ENCODE results near the gene TXNRD1.
"Not testable (repeated sequence)": the region's sequence is repeated elsewhere in the genome, so short reads cannot be mapped to it uniquely, and the experiment has no call there.

Gene TXNRD1

GRCh38 chr12:104263026-104263425, 47.4 kb downstream of the TXNRD1 start:
- Histone ChIP-seq H3K4me1 (ENCODE audit: control insufficient read depth, insufficient read depth, low read length) (no peaks in the 10 kb centered on the region), H3K4me3 (ENCODE audit: low read depth, low read length) (no peak overlapping the region), H3K27ac (ENCODE audit: extremely low read depth, low read depth, low read length) (no peak overlapping the region), H3K36me3 (ENCODE audit: control insufficient read depth in 2 of 2, insufficient read depth in 1 of 2, low read length in 2 of 2) (no peaks in the 10 kb centered on the region), H3K9me3 (ENCODE audit: control insufficient read depth, insufficient read depth, low read depth, low read length) (no peaks in the 10 kb centered on the region)
- CTCF ChIA-PET, result interaction anchor here (0.6 kb wide), 2 partner anchors 21 to 1739 kb away, joined by 3 to 4 read pairs; no protein-coding TSS in a partner anchor
- TF ChIP-seq ZNF514 (tag by site-specific recombination; IDR thresholded peaks at IDR 0.05), result no peak
- no peak for TF ChIP-seq HOXC10 (CRISPR knock-in tag; IDR thresholded peaks at IDR 0.05)
- no peak for TF ChIP-seq ZNF777 (tag by site-specific recombination; IDR thresholded peaks at IDR 0.05; ENCODE audit: borderline replicate concordance)
- no peak for TF ChIP-seq OSR2 (tag by site-specific recombination; IDR thresholded peaks at IDR 0.05)
- TF ChIP-seq, protein P1, sequence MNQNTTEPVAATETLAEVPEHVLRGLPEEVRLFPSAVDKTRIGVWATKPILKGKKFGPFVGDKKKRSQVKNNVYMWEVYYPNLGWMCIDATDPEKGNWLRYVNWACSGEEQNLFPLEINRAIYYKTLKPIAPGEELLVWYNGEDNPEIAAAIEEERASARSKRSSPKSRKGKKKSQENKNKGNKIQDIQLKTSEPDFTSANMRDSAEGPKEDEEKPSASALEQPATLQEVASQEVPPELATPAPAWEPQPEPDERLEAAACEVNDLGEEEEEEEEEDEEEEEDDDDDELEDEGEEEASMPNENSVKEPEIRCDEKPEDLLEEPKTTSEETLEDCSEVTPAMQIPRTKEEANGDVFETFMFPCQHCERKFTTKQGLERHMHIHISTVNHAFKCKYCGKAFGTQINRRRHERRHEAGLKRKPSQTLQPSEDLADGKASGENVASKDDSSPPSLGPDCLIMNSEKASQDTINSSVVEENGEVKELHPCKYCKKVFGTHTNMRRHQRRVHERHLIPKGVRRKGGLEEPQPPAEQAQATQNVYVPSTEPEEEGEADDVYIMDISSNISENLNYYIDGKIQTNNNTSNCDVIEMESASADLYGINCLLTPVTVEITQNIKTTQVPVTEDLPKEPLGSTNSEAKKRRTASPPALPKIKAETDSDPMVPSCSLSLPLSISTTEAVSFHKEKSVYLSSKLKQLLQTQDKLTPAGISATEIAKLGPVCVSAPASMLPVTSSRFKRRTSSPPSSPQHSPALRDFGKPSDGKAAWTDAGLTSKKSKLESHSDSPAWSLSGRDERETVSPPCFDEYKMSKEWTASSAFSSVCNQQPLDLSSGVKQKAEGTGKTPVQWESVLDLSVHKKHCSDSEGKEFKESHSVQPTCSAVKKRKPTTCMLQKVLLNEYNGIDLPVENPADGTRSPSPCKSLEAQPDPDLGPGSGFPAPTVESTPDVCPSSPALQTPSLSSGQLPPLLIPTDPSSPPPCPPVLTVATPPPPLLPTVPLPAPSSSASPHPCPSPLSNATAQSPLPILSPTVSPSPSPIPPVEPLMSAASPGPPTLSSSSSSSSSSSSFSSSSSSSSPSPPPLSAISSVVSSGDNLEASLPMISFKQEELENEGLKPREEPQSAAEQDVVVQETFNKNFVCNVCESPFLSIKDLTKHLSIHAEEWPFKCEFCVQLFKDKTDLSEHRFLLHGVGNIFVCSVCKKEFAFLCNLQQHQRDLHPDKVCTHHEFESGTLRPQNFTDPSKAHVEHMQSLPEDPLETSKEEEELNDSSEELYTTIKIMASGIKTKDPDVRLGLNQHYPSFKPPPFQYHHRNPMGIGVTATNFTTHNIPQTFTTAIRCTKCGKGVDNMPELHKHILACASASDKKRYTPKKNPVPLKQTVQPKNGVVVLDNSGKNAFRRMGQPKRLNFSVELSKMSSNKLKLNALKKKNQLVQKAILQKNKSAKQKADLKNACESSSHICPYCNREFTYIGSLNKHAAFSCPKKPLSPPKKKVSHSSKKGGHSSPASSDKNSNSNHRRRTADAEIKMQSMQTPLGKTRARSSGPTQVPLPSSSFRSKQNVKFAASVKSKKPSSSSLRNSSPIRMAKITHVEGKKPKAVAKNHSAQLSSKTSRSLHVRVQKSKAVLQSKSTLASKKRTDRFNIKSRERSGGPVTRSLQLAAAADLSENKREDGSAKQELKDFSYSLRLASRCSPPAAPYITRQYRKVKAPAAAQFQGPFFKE (tag by site-specific recombination; IDR thresholded peaks at IDR 0.05; ENCODE audit: borderline replicate concordance), result no peak
- POLR2A ChIA-PET, result no interaction called here

GRCh38 chr12:104263580-104264358, 48.2 kb downstream of the TXNRD1 start:
- Histone ChIP-seq H3K4me3 (ENCODE audit: low read depth, low read length) (no peak overlapping the region), H3K27ac (ENCODE audit: extremely low read depth, low read depth, low read length) (no peak overlapping the region), H3K9me3 (ENCODE audit: control insufficient read depth, insufficient read depth, low read depth, low read length) (no peaks in the 10 kb centered on the region), H3K4me1 (ENCODE audit: control insufficient read depth, insufficient read depth, low read length) (no peaks in the 10 kb centered on the region), H3K36me3 (ENCODE audit: control insufficient read depth in 2 of 2, insufficient read depth in 1 of 2, low read length in 2 of 2) (no peaks in the 10 kb centered on the region)
- no peak for TF ChIP-seq ZNF121 (tag by site-specific recombination; IDR thresholded peaks at IDR 0.05)
- TF ChIP-seq ZBTB20 (tag by site-specific recombination; IDR thresholded peaks at IDR 0.05), result peak; percentile 15; the same call in 1 of the 2 replicates
- 0 out of 2 replicates have a peak, but pooled peaks have one; percentile 13 for TF ChIP-seq ZNF335 (tag by site-specific recombination; conservative IDR thresholded peaks at IDR 0.05)
- ChIA-PET POLR2A (no interaction called here), CTCF (interaction anchor here (0.6 kb wide), 2 partner anchors 22 to 1739 kb away, joined by 3 to 4 read pairs; no protein-coding TSS in a partner anchor)

DNA sequence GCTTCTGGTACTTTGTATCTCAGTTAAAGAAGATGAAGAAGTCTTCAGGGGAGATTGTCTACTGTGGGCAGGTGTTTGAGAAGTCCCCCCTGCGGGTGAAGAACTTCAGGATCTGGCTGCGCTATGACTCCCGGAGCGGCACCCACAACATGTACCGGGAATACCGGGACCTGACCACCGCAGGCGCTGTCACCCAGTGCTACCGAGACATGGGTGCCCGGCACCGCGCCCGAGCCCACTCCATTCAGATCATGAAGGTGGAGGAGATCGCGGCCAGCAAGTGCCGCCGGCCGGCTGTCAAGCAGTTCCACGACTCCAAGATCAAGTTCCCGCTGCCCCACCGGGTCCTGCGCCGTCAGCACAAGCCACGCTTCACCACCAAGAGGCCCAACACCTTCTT, 49.9 kb downstream of the TXNRD1 start:
- H3K27ac ChIP-seq (ENCODE audit: extremely low read depth, low read depth, low read length); POLR2A ChIA-PET; CTCF ChIA-PET; H3K36me3 ChIP-seq (ENCODE audit: control insufficient read depth in 2 of 2, insufficient read depth in 1 of 2, low read length in 2 of 2); H3K4me1 ChIP-seq (ENCODE audit: control insufficient read depth, insufficient read depth, low read length); H3K4me3 ChIP-seq (ENCODE audit: low read depth, low read length); H3K9me3 ChIP-seq (ENCODE audit: control insufficient read depth, insufficient read depth, low read depth, low read length): not testable (repeated sequence)

DNA sequence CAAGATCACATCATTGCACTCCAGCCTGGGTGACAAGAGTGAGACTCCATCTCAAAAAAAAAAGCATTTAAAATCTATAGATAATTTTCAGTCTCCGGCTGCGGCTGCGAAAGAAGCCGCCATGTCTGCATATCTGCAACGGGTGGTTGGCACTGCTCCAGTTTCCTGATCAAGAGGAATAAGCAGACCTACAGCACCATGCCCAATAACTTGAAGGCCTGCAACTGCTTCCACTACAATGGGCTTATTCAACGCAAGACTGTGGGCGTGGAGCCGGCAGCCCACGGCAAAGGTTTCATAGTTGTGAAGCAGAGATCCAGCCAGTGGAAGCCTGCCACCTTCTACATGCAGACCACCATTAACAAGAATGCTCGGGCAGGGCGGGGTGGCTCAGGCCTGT, 57.4 kb downstream of the TXNRD1 start:
- Histone ChIP-seq H3K36me3 (ENCODE audit: control insufficient read depth in 2 of 2, insufficient read depth in 1 of 2, low read length in 2 of 2) (no peaks in the 10 kb centered on the region), H3K9me3 (ENCODE audit: control insufficient read depth, insufficient read depth, low read depth, low read length) (no peaks in the 10 kb centered on the region), H3K27ac (ENCODE audit: extremely low read depth, low read depth, low read length) (no peak overlapping the region), H3K4me3 (ENCODE audit: low read depth, low read length) (no peak overlapping the region), H3K4me1 (ENCODE audit: control insufficient read depth, insufficient read depth, low read length) (no peaks in the 10 kb centered on the region)
- POLR2A ChIA-PET, result no interaction called here
- CTCF ChIA-PET, result no interaction called here
- TF ChIP-seq ZFHX2 (tag by site-specific recombination; conservative IDR thresholded peaks at IDR 0.05), result peak; percentile 48
- 0 out of 2 replicates have a peak, but pooled peaks have one; percentile 10 for TF ChIP-seq EGR2 (tag by site-specific recombination; IDR thresholded peaks at IDR 0.05; ENCODE audit: low read depth)
- no peak for TF ChIP-seq ZNF416 (tag by site-specific recombination; IDR thresholded peaks at IDR 0.05)
